Breast epithelium (tissue), 4 donors: ENCODE measurements around the gene ZNF19. TPM values are rescaled to one million over a fixed set of nuclear protein-coding genes. Genes with fewer than 3 reads are reported as not detected.

Experiments
- DNase-seq, 2 donors: peaks; one replicate each; pipeline ENCODE4 v3.0.0-alpha.2; 2019; ENCODE audit warnings: low spot score in 2 of 2
- H3K27ac ChIP-seq, 2 donors: fragments of 200-600 bp; sonication (generic) in 1 of 2; one replicate each; pipeline ENCODE4 v1.5.1; 2016 to 2019; ENCODE audit warnings: mild to moderate bottlenecking in 1 of 2
- H3K27me3 ChIP-seq, 2 donors: fragments of 200-600 bp; sonication (generic) in 1 of 2; one replicate each; pipeline versions ENCODE4 v1.5.1 to v1.6.0; 2017 to 2019; ENCODE audit warnings: control low read depth in 1 of 2, mild to moderate bottlenecking in 1 of 2
- H3K36me3 ChIP-seq: fragments of 200-600 bp; one replicate; pipeline ENCODE4 v1.5.1; 2019
- H3K4me1 ChIP-seq, 2 donors: fragments of 200-600 bp; sonication (generic); one replicate each; pipeline ENCODE4 v1.5.1; 2016 to 2019; ENCODE audit warnings: control low read depth in 1 of 2
- H3K4me3 ChIP-seq, 3 donors: fragments of 200-600 bp; sonication (generic); 1 replicate in 2 of 3; 2 replicates in 1 of 3; pipeline ENCODE4 v1.5.1; 2016 to 2019; ENCODE audit warnings: mild to moderate bottlenecking in 3 of 3, moderate library complexity in 2 of 3
- H3K9me3 ChIP-seq, 2 donors: fragments of 200-600 bp; sonication (generic) in 1 of 2; one replicate each; pipeline ENCODE4 v1.5.1; 2016 to 2019; ENCODE audit warnings: control low read depth in 1 of 2
- CTCF ChIP-seq, 3 donors: fragments of 450-650 bp; IDR thresholded peaks; one replicate each; pipeline ENCODE4 v1.5.1; 2016 to 2017; ENCODE audit warnings: antibody characterized with exemption in 3 of 3, mild to moderate bottlenecking in 3 of 3, moderate library complexity in 3 of 3
- POLR2A ChIP-seq: fragments of 450-650 bp; IDR thresholded peaks from one replicate; pipeline ENCODE4 v1.6.1; 2016; ENCODE audit warnings: antibody characterized with exemption, mild to moderate bottlenecking, moderate library complexity
- POLR2AphosphoS5 ChIP-seq, 3 donors: sonication (generic); formaldehyde crosslinking; IDR thresholded peaks; one replicate each; pipeline ENCODE4 v1.6.1; 2017; ENCODE audit warnings: antibody characterized with exemption in 3 of 3
- intact Hi-C: fragments of 100-400 bp; cut with DNase I; formaldehyde crosslinking; loops from one replicate; pipeline ENCODE4 v1.15.1; 2023; ENCODE audit warnings: low total_unique reads
- total RNA-seq, 3 donors: library from RNA; depleted of rRNA; stranded (reverse); fragments of >200 nt; gene quantifications; one replicate each; pipeline ENCODE4 v1.1.0, GENCODE V29; 2016

The ZNF19 gene
- total RNA-seq, 3 donors from 2014 or later = 16.7 to 20.2 (median 19.5) TPM

DNA sequence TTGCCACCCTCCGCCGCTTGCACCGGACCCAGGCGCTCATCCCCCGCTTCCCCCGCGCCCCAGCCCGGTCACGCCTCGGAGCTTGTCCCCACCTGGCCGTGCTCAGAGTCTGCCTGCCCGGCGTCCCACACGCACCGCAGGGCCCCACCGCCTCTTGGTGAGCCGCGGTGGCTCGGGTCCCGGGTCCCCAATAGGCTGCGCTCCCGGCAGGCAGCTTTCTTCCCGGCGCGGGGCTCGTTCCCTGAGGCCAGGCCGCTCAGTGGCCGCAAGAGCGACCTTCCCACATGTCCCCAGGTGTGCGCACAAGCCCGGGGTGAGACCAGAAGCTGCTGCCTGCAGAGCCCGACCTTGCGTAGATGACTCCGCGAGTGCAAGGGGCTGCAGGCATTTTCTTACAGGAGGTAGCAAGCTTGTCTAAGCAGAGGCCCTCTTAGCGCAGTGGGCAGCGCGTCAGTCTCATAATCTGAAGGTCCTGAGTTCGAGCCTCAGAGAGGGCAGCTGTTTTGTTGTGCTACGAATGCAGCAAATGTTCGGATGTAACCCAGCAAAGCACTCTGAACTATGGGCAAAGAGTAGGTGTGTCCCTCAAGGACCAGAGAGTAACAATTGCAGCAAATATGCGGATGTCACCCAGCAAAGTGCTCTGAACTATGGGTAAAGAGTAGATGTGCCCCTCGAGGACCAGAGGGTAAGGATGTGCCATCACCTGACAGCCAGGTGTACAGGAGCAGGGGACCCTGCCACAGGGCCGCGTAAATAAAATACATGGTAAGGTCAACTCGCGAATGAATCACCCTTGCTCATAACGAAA is 62.9 kb downstream of the ZNF19 start:
- H3K27me3 ChIP-seq = peaks cover 0 to 44% of the 10 kb centered on the region in 2 donors

DNA sequence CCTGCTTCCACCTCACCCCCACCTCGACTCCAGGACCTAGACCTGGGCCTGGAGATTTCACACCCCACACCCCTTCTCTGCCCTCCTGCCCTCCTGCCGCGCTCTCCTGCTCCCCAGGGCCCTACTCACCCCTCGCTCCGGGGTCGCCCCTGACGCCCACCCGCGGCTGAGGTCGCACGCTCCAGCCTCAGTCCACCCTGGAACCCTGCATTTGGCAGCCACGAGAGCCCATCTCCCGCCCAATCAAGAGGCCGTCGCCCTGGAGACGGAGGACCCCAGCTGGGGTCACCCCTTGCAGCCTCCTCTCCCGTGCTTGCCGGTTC is 63.4 kb downstream of the ZNF19 start:
- H3K4me1 ChIP-seq = no peaks in the 10 kb centered on the region
- H3K27me3 ChIP-seq = peaks cover 0 to 44% of the 10 kb centered on the region in 2 donors
- peaks cover 0 to 8% of the 10 kb centered on the region in 2 donors for H3K9me3 ChIP-seq
- TF ChIP-seq CTCF (IDR thresholded peaks at IDR 0.05) (no peak), POLR2AphosphoS5 (IDR thresholded peaks at IDR 0.05) (no peak), POLR2A (no peak)
- H3K27ac ChIP-seq = no peak overlapping the region
- H3K4me3 ChIP-seq = peak overlapping the region in 2 of 3 donors; percentile 21 to 53
- no peak for DNase-seq
- intact Hi-C loops = no loop called here
- no peaks in the 10 kb centered on the region for H3K36me3 ChIP-seq

More for the DNA sequence above, 62.9 kb downstream of the ZNF19 start:
- no peak for DNase-seq
- no peaks in the 10 kb centered on the region for H3K4me1 ChIP-seq
- H3K4me3 ChIP-seq = peak overlapping the region in 2 of 3 donors; percentile 21 to 53
- H3K27ac ChIP-seq = no peak overlapping the region
- H3K9me3 ChIP-seq = peaks cover 0 to 8% of the 10 kb centered on the region in 2 donors
- H3K36me3 ChIP-seq = no peaks in the 10 kb centered on the region
- TF ChIP-seq CTCF (IDR thresholded peaks at IDR 0.05) (no peak), POLR2A (no peak)
- intact Hi-C loops = no loop called here

- no peak for TF ChIP-seq CTCF (IDR thresholded peaks at IDR 0.05)
- TF ChIP-seq POLR2AphosphoS5 (IDR thresholded peaks at IDR 0.05) = no peak
- no peak for TF ChIP-seq POLR2A
- no peak for DNase-seq
- peaks cover 0 to 37% of the 10 kb centered on the region in 2 donors for H3K27me3 ChIP-seq
- H3K9me3 ChIP-seq = peaks cover 0 to 8% of the 10 kb centered on the region in 2 donors
- no peak overlapping the region for H3K4me3 ChIP-seq
- no peaks in the 10 kb centered on the region for H3K36me3 ChIP-seq
- H3K4me1 ChIP-seq = no peaks in the 10 kb centered on the region
- intact Hi-C loops = no loop called here
- H3K27ac ChIP-seq = no peak overlapping the region
Observed at GRCh38 chr16:71424626-71425025, 64.5 kb downstream of the ZNF19 start.

- Histone ChIP-seq H3K27ac (no peak overlapping the region), H3K9me3 (peaks cover 0 to 6% of the 10 kb centered on the region in 2 donors), H3K36me3 (no peaks in the 10 kb centered on the region), H3K27me3 (peaks cover 0 to 37% of the 10 kb centered on the region in 2 donors), H3K4me3 (no peak overlapping the region), H3K4me1 (no peaks in the 10 kb centered on the region)
- TF ChIP-seq POLR2AphosphoS5 (IDR thresholded peaks at IDR 0.05) (no peak), POLR2A (no peak)
- intact Hi-C loops = no loop called here
- no peak for DNase-seq
Observed at GRCh38 chr16:71423865-71424264, 65.3 kb downstream of the ZNF19 start.

Other genes starting within 250 kb of the ZNF19 start
- 10 to 100 TPM; 18.1 to 39.7 (median 29.5) TPM for gene CMTR2, start 199.9 kb downstream of the ZNF19 start, total RNA-seq
- gene CALB2, start 130.6 kb downstream of the ZNF19 start, total RNA-seq = 100 to 1,000 TPM in 1 of 3 donors, 10 to 100 TPM in 1, 1 to 10 TPM in 1; 7.5 to 169 (median 22.2) TPM
- gene TLE7, start 47.3 kb downstream of the ZNF19 start, total RNA-seq = not detected
- gene ZNF23, start 27.1 kb downstream of the ZNF19 start, total RNA-seq = 10 to 100 TPM in 2 of 3 donors, 1 to 10 TPM in 1; 9.8 to 16.8 (median 11.8) TPM
- 1 to 10 TPM in 1 of 3 donors, under 1 TPM in 2; 0.59 to 1.3 (median 0.66) TPM for gene CHST4, start 37.1 kb upstream of the ZNF19 start, total RNA-seq
- 100 to 1,000 TPM in 2 of 3 donors, 1 to 10 TPM in 1; 5.1 to 566 (median 212) TPM for gene TAT, start 87.8 kb upstream of the ZNF19 start, total RNA-seq
- 10 to 100 TPM in 2 of 3 donors, not detected in 1; 11.8 to 21.5 TPM for gene MARVELD3, start 136.9 kb upstream of the ZNF19 start, total RNA-seq
- gene PHLPP2, start 235.4 kb upstream of the ZNF19 start, total RNA-seq = 10 to 100 TPM; 12.5 to 16.1 (median 15.5) TPM